Measurements from ENCODE around the gene SLC48A1.

GRCh38 chr12:47735649-47736048, 37.4 kb upstream of the SLC48A1 start:
- no peak for TF ChIP-seq POLR2A (IDR thresholded peaks at IDR 0.05)
- no peak for TF ChIP-seq CTCF (IDR thresholded peaks at IDR 0.05)

All from heart left ventricle (tissue), 13 donors.